Endothelial cell of umbilical vein (primary cell): ENCODE measurements around the gene ACVR1C.

Source experiments
- CTCF ChIP-seq, 2 donors: IDR thresholded peaks; 1 replicate in 1 of 2; 2 replicates in 1 of 2; pipeline ENCODE4 v1.5.1; 2011; ENCODE audit warnings: low read length in 2 of 2, mild to moderate bottlenecking in 2 of 2, moderate library complexity in 2 of 2, control low read depth in 1 of 2, inconsistent platforms in 1 of 2, low read depth in 1 of 2; ENCODE audit not compliant: insufficient read depth in 1 of 2; ENCODE audit errors: extremely low read depth in 1 of 2
- EZH2 ChIP-seq: IDR thresholded peaks from 2 replicates; pipeline ENCODE4 v1.6.1; 2012; ENCODE audit warnings: borderline replicate concordance, low read depth, mild to moderate bottlenecking, moderate library complexity, low read length, inconsistent platforms; ENCODE audit not compliant: severe bottlenecking
- FOS ChIP-seq: IDR thresholded peaks from 2 replicates; pipeline ENCODE4 v1.6.1; 2011; ENCODE audit warnings: mild to moderate bottlenecking, low read length, moderate library complexity, borderline replicate concordance; ENCODE audit not compliant: insufficient read depth
- MAX ChIP-seq: IDR thresholded peaks from 2 replicates; pipeline ENCODE4 v1.6.1; 2011; ENCODE audit not compliant: insufficient read depth, insufficient read length
- MYC ChIP-seq: IDR thresholded peaks from one replicate; pipeline ENCODE4 v1.6.1; 2011; ENCODE audit warnings: mild to moderate bottlenecking, low read depth, low read length
- POLR2A ChIP-seq: IDR thresholded peaks from 2 replicates; pipeline ENCODE4 v1.6.1; 2012; ENCODE audit warnings: low read depth, mild to moderate bottlenecking, control low read depth, low read length
- POLR2AphosphoS5 ChIP-seq: IDR thresholded peaks from 2 replicates; pipeline ENCODE4 v1.6.1; 2012; ENCODE audit warnings: low read depth, mild to moderate bottlenecking, control low read depth, low read length, moderate library complexity; ENCODE audit not compliant: insufficient read depth

GRCh38 chr2:157559890-157560289, 68.8 kb downstream of the ACVR1C start:
- TF ChIP-seq CTCF (IDR thresholded peaks at IDR 0.05; ENCODE audit: extremely low read depth in 1 of 2, insufficient read depth in 1 of 2, low read depth in 1 of 2, low read length in 2 of 2) (no peak), POLR2AphosphoS5 (no peak), MAX (no peak), POLR2A (no peak), MYC (no peak), FOS (no peak), EZH2 (no peak)
